ENCODE data around the gene ACE.
"Not testable (repeated sequence)": the region's sequence is repeated elsewhere in the genome, so short reads cannot be mapped to it uniquely, and the experiment has no call there.

Gene ACE

GRCh38 chr17:63444457-63444856 is 32.4 kb upstream of the ACE start:
- DNase-seq: no peak

GRCh38 chr17:63445065-63445464 is 31.8 kb upstream of the ACE start:
- DNase-seq: no peak

- DNase-seq: peak; percentile 61
These were observed 31.3 kb upstream of the ACE start for GRCh38 chr17:63445571-63445953.

- peak; percentile 48 for DNase-seq
These were observed 30.7 kb upstream of the ACE start, which contains the start of gene CYB561 for GRCh38 chr17:63445954-63446752. CYB561 (minus strand) TSS chr17:63446306; CDS start chr17:63437547, 8,759 bp downstream.

- DNase-seq: peak; percentile 23
These were observed 29.9 kb upstream of the ACE start for GRCh38 chr17:63446753-63447470.

- no peak for DNase-seq
These were observed 29.3 kb upstream of the ACE start for GRCh38 chr17:63447471-63448009.

- DNase-seq: no peak
These were observed 28.2 kb upstream of the ACE start for GRCh38 chr17:63448655-63449054.

- DNase-seq: no peak
These were observed 26.3 kb upstream of the ACE start for GRCh38 chr17:63450551-63450950.

- no peak for DNase-seq
These were observed 25.7 kb upstream of the ACE start for GRCh38 chr17:63451150-63451549.

- DNase-seq: no peak
These were observed 24.6 kb upstream of the ACE start for GRCh38 chr17:63452046-63452961.

GRCh38 chr17:63452962-63453551 is 23.8 kb upstream of the ACE start:
- no peak for DNase-seq

- DNase-seq: not testable (repeated sequence)
These were observed 22.5 kb upstream of the ACE start for GRCh38 chr17:63454357-63454756.

GRCh38 chr17:63454915-63455314 is 21.9 kb upstream of the ACE start:
- no peak for DNase-seq

GRCh38 chr17:63455417-63455816 is 21.4 kb upstream of the ACE start:
- DNase-seq: no peak

- DNase-seq: no peak
These were observed 18.4 kb upstream of the ACE start for GRCh38 chr17:63458478-63458877.

GRCh38 chr17:63460018-63460417 is 16.8 kb upstream of the ACE start:
- no peak for DNase-seq

GRCh38 chr17:63463771-63464170 is 13.1 kb upstream of the ACE start:
- no peak for DNase-seq

- DNase-seq: no peak
These were observed 12.1 kb upstream of the ACE start for GRCh38 chr17:63464691-63465236.

GRCh38 chr17:63468099-63468498 is 8.8 kb upstream of the ACE start:
- not testable (repeated sequence) for DNase-seq

GRCh38 chr17:63474174-63474573 is 2.7 kb upstream of the ACE start:
- DNase-seq: no peak

- DNase-seq: no peak
These were observed 2.0 kb upstream of the ACE start for GRCh38 chr17:63474586-63475460.

Measured in effector CD4-positive, alpha-beta T cell (primary cell).